Colonic mucosa (tissue), 4 donors: ENCODE data around the gene RHBDF1. TPM values are rescaled to one million over a fixed set of nuclear protein-coding genes. Genes with fewer than 3 reads are reported as not detected.

ENCODE experiments used
- DNase-seq: peaks from one replicate; pipeline ENCODE4 v3.0.0-alpha.2; 2020
- H3K27ac ChIP-seq: fragments of 200-600 bp; one replicate; pipeline ENCODE4 v1.8.0; 2021
- H3K27me3 ChIP-seq: fragments of 200-600 bp; one replicate; pipeline ENCODE4 v1.8.0; 2021
- H3K36me3 ChIP-seq: fragments of 200-600 bp; one replicate; pipeline ENCODE4 v1.8.0; 2021
- H3K4me1 ChIP-seq: fragments of 200-600 bp; one replicate; pipeline ENCODE4 v1.8.0; 2021; ENCODE audit warnings: mild to moderate bottlenecking
- H3K4me3 ChIP-seq: fragments of 200-600 bp; one replicate; pipeline ENCODE4 v1.8.0; 2021
- H3K9ac ChIP-seq, 2 donors: one replicate each; pipeline ENCODE4 v1.7.0; 2013; ENCODE audit warnings: control low read depth in 2 of 2, low read depth in 2 of 2, low read length in 2 of 2
- H3K9me3 ChIP-seq: fragments of 200-600 bp; one replicate; pipeline ENCODE4 v1.8.0; 2021
- CTCF ChIP-seq: fragments of 200-600 bp; IDR thresholded peaks from one replicate; pipeline ENCODE4 v1.8.0; 2022; ENCODE audit warnings: antibody characterized with exemption, mild to moderate bottlenecking
- intact Hi-C: fragments of 100-400 bp; cut with DNase I; formaldehyde crosslinking; loops from one replicate; pipeline ENCODE4 v1.14.1; 2022
- total RNA-seq, 2 donors: library from RNA; stranded (reverse); fragmentation: NEBNext Ultra II Directional in 1 of 2; extraction: Animal tissue kit (Norgen Biotek cat#: 25700) in 1 of 2; gene quantifications; one replicate each; pipeline ENCODE4 v1.2.1, GENCODE V29; 2021
- donor health status: healthy.
- donor health status: DM: no; HTN: no; CAD: no.
- donor health status: DM: no; HTN: no; CAD: no.

The RHBDF1 gene
- total RNA-seq, 2 donors from 2014 or later: 28.6 to 35.3 TPM

DNA sequence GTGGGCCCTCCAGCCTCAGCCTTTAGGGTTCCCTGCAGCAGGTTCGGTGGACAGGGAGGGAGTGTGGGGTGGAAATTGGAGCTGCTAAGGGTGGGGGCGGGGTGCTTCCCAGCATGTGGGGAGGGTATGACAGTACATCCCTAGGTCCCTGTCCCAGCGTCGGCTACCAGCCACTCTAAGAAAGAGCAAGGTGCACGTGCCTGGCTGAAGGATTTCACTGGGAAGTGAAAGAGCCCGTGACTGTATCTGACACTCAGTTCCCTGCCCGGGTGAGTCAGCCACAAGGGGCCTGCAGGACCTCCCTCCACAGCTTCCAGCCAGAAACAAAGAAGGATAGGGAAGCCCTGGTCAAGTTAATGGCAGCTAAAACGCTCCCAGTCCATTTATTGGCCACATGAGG is 14.7 kb downstream of the RHBDF1 start:
- no peak for DNase-seq
- Histone ChIP-seq H3K4me1 (no peaks in the 10 kb centered on the region), H3K36me3 (no peaks in the 10 kb centered on the region), H3K9ac (no peak overlapping the region), H3K9me3 (no peaks in the 10 kb centered on the region), H3K27ac (no peak overlapping the region), H3K4me3 (no peak overlapping the region), H3K27me3 (no peaks in the 10 kb centered on the region)
- TF ChIP-seq CTCF: no peak
- intact Hi-C loops: no loop called here

DNA sequence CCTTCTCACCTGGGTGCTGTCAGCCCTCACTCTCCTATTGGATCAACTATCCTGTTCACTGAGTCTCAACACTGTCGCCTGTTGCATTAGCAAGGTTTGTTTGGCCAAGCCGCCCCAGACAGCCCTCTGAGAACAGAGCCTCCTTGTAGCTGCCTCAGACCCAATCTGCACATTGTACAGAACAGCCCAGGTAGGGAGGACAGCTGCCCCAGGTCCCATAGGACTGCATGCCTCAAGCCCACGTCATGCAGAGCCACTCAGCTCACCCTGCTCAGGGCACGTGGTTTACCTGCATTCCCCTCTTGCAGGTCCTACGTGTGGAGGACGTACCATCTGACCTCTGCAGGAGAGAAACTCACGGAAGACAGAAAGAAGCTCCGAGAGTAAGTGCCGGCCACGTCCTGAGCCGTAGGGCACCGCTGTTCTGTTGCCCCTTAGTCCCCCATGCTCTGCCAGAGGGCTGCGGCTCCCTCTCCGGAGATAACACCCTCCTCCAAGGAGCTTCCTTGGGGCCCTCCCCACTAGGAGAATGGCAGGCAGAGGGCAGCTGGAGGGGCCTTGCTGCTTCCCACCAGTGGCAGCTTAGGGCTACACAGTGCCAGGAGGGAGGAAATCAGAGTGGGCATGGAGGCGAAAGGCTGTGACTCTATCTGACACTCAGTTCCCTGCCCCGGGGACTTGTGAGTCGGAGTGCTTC is 16.1 kb downstream of the RHBDF1 start:
- no peak for TF ChIP-seq CTCF
- Histone ChIP-seq H3K4me1 (no peaks in the 10 kb centered on the region), H3K27ac (no peak overlapping the region), H3K9me3 (no peaks in the 10 kb centered on the region), H3K36me3 (no peaks in the 10 kb centered on the region), H3K9ac (no peak overlapping the region), H3K27me3 (no peaks in the 10 kb centered on the region), H3K4me3 (no peak overlapping the region)
- no peak for DNase-seq
- intact Hi-C loops: no loop called here

DNA sequence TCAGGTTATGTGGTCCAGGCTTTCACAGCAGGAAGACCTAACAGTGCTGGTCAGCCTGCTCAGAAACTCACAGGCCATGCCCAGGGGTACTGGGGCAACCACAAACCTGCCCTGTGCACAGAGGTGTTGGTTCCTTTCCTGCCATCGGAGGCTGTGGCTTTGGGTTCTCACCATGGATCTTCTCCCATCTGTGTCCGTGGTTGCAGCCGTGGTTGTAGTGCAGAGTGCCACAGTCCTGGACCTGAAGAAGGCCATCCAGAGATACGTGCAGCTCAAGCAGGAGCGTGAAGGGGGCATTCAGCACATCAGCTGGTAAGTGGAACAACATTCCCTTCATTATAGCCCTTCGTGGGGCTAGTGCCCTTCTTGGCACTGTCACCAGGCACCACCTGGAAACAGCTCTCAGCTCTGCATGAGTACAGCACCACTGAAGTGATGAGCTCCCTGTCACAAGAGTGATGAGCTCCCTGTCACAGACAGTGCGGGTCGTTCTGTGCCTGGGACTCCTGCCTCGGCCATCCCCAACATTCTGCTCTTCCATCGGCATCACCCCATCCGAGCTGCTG is 16.8 kb downstream of the RHBDF1 start:
- intact Hi-C loops: no loop called here
- no peaks in the 10 kb centered on the region for H3K36me3 ChIP-seq

DNA sequence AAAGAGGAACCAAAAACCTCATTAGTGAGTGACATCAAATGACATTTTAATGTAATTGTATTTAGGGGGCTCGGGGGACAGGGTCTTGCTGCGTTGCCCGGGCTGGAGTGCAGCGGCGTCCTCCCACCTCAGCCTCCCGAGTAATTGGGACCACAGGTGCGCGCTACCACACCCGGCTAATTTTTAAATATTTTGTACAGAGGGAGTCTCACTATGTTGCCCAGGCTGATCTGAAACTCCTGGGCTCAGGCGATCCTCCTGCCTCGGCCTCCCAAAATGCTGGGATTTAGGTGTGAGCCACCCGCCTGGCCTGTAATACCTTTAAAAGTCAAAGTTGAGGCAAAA is 18.2 kb downstream of the RHBDF1 start:
- no peak for TF ChIP-seq CTCF
- Histone ChIP-seq H3K4me3 (peak overlapping the region; percentile 92), H3K9me3 (no peaks in the 10 kb centered on the region), H3K36me3 (no peaks in the 10 kb centered on the region), H3K9ac (peak overlapping the region; percentile 75 to 81), H3K27me3 (no peaks in the 10 kb centered on the region), H3K27ac (peak overlapping the region; percentile 44), H3K4me1 (no peaks in the 10 kb centered on the region)
- intact Hi-C loops: no loop called here
- DNase-seq: no peak

More for the DNA sequence above, 16.8 kb downstream of the RHBDF1 start:
- H3K27ac ChIP-seq: no peak overlapping the region
- H3K9me3 ChIP-seq: no peaks in the 10 kb centered on the region
- no peak overlapping the region for H3K4me3 ChIP-seq
- DNase-seq: no peak
- no peaks in the 10 kb centered on the region for H3K27me3 ChIP-seq
- no peaks in the 10 kb centered on the region for H3K4me1 ChIP-seq
- no peak overlapping the region for H3K9ac ChIP-seq
- TF ChIP-seq CTCF: no peak

GRCh38 chr16:53346-54236 is 18.8 kb downstream of the RHBDF1 start, which contains the start of the genes POLR3K and SNRNP25:
POLR3K (minus strand) TSS chr16:53608; CDS start chr16:53586, 22 bp downstream.
SNRNP25 (plus strand) TSS chr16:53828; CDS start chr16:54017, 189 bp downstream.
- peak; percentile 99 for DNase-seq
- no peaks in the 10 kb centered on the region for H3K36me3 ChIP-seq
- H3K9me3 ChIP-seq: no peaks in the 10 kb centered on the region
- H3K4me1 ChIP-seq: no peaks in the 10 kb centered on the region
- H3K27me3 ChIP-seq: no peaks in the 10 kb centered on the region
- peak within 1 kb of the TSS; percentile 70 for H3K27ac ChIP-seq
- intact Hi-C loops: no loop called here
- H3K9ac ChIP-seq: peak within 1 kb of the TSS; percentile 75 to 81
- H3K4me3 ChIP-seq: peak within 1 kb of the TSS; percentile 92
- TF ChIP-seq CTCF: no peak
